ENCODE results near the gene SCO2.

- no peak for TF ChIP-seq MAX (IDR thresholded peaks at IDR 0.05)
- no peak for TF ChIP-seq EP300 (IDR thresholded peaks at IDR 0.05; ENCODE audit: borderline replicate concordance)
Observed at GRCh38 chr22:50544078-50544745, 18.8 kb upstream of the SCO2 start.

Data from Ishikawa (cell line).